Measurements from ENCODE around the gene CERS2. TPM values are rescaled to one million over a fixed set of nuclear protein-coding genes. Genes with fewer than 3 reads are reported as not detected.
"Not testable (repeated sequence)": the region's sequence is repeated elsewhere in the genome, so short reads cannot be mapped to it uniquely, and the experiment has no call there.

The CERS2 gene
- total RNA-seq, 4 donors from 2014 or later: 28.8 to 50.1 (median 41.3) TPM

DNA sequence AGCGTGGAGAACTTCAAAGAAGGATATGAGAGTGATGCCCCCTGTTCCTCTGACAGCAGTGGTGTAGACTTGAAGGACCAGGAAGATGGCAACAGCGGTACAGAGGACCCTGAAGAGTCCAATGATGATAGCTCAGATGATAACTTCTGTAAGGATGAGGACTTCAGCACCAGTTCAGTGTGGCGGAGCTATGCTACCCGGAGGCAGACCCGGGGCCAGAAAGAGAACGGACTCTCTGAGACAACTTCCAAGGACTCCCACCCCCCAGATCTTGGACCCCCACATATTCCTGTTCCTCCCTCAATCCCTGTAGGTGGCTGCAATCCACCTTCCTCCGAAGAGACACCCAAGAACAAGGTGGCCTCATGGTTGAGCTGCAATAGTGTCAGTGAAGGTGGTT, 14.0 kb downstream of the CERS2 start:
- no peak for TF ChIP-seq POLR2A (IDR thresholded peaks at IDR 0.05)
- no peak for TF ChIP-seq CTCF (IDR thresholded peaks at IDR 0.05)
- no peak for DNase-seq (ENCODE audit: low spot score in 2 of 2)
- 96 to 100% methylated on average over 3 to 7 of the region's 7 CpGs for WGBS, 2 donors
- no peak overlapping the region for H3K4me3 ChIP-seq (ENCODE audit: low read depth, poor library complexity, severe bottlenecking)
- intact Hi-C loops (cut with DNase I; ENCODE audit: low total_unique reads): no loop called here

DNA sequence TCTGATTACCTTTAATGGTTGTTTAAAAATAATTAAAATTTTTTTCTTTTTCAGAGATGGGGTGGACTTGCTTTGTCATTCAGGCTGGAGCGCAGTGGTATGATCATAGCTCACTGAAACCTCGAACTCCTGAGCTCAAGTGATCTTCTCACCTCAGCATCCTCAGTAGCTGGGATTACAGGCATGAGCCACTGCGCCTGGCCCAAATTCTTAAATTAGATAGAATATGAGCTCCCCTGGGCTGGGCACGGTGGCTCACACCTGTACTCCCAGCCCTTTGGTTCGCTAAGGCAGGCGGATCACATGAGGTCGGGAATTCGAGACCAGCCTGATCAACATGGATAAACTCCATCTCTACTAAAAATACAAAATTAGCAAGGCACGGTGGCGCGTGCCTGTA, 17.0 kb downstream of the CERS2 start:
- no peak overlapping the region for H3K4me3 ChIP-seq (ENCODE audit: low read depth, poor library complexity, severe bottlenecking)
- WGBS, 2 donors: 96 to 98% methylated on average over 11 of the region's 11 CpGs
- intact Hi-C loops (cut with DNase I; ENCODE audit: low total_unique reads): no loop called here
- no peak for TF ChIP-seq POLR2A (IDR thresholded peaks at IDR 0.05)
- TF ChIP-seq CTCF (IDR thresholded peaks at IDR 0.05): no peak
- peak in 1 of 2 donors; percentile 52 for DNase-seq (ENCODE audit: low spot score in 2 of 2)

DNA sequence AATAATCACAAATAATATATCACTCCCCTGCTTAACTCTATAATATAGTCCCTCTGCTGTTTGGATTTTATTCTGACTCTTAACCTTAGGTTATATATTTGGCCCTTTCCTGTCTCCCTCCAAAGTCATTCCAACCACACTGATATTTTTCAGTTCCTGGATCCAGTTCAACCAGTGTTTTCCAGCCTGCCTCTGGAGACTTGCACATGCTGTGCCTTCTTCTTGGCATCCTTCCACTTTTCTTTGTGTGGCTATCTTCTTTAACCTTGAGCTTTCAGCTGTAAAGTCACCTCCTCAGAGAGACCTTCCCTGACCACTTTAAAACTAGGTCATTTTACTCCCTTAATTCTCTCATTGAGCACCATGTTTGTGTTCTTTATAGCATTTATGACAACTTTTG, 19.4 kb downstream of the CERS2 start:
- intact Hi-C loops (cut with DNase I; ENCODE audit: low total_unique reads): no loop called here

GRCh38 chr1:150954708-150955107, 19.9 kb downstream of the CERS2 start:
- DNase-seq (ENCODE audit: low spot score in 2 of 2): peak in 1 of 2 donors; percentile 29
- 93 to 94% methylated on average over 3 of the region's 3 CpGs for WGBS, 2 donors
- no peak overlapping the region for H3K4me3 ChIP-seq (ENCODE audit: low read depth, poor library complexity, severe bottlenecking)
- TF ChIP-seq POLR2A (IDR thresholded peaks at IDR 0.05): no peak
- TF ChIP-seq CTCF (IDR thresholded peaks at IDR 0.05): no peak
- intact Hi-C loops (cut with DNase I; ENCODE audit: low total_unique reads): no loop called here

More for the DNA sequence above, 19.4 kb downstream of the CERS2 start:
- no peak for TF ChIP-seq POLR2A (IDR thresholded peaks at IDR 0.05)
- TF ChIP-seq CTCF (IDR thresholded peaks at IDR 0.05): no peak
- H3K4me3 ChIP-seq (ENCODE audit: low read depth, poor library complexity, severe bottlenecking): no peak overlapping the region
- no peak for DNase-seq (ENCODE audit: low spot score in 2 of 2)

DNA sequence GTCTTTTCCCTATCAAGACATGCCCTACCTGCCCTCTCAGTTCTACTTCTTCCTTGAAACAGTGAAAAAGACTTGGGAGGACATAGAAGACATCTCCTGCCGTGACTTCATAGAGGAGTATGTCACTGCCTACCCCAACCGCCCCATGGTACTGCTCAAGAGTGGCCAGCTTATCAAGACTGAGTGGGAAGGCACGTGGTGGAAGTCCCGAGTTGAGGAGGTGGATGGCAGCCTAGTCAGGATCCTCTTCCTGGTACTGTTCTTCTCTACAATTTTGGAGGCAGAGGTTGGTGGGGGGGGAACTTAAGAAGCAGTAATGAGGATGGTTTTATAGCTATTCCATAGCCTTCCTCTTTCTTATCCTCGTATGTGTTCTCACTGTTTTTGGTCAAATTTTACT, 29.8 kb downstream of the CERS2 start:
- WGBS, 2 donors: 85 to 89% methylated on average over 5 of the region's 5 CpGs
- no peak for TF ChIP-seq POLR2A (IDR thresholded peaks at IDR 0.05)
- TF ChIP-seq CTCF (IDR thresholded peaks at IDR 0.05): no peak
- DNase-seq (ENCODE audit: low spot score in 2 of 2): no peak
- no peak overlapping the region for H3K4me3 ChIP-seq (ENCODE audit: low read depth, poor library complexity, severe bottlenecking)
- intact Hi-C loops (cut with DNase I; ENCODE audit: low total_unique reads): no loop called here

DNA sequence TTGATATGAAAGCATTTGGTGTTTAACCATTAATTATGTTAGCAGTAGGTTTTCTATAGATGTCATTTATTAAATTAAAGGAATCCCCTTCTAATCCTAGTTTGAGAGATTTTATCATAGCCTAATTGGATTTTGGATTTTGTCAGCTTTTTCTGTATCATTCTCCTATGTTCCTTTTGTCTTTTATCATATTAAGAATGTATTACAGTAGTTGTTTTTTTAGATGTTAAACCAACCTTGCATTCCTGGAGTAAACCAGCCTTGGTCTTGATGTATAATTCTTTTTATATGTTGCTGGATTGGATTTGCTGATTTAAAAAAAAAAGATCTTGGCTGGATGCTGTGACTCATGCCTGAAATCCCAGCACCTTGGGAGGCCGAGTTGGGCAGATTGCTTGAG, 42.9 kb downstream of the CERS2 start:
- no peak for DNase-seq (ENCODE audit: low spot score in 2 of 2)
- WGBS, 2 donors: 100% methylated on average over 1 of the region's 1 CpG
- intact Hi-C loops (cut with DNase I; ENCODE audit: low total_unique reads): no loop called here
- TF ChIP-seq CTCF (IDR thresholded peaks at IDR 0.05) (no peak), POLR2A (IDR thresholded peaks at IDR 0.05) (no peak)
- H3K4me3 ChIP-seq (ENCODE audit: low read depth, poor library complexity, severe bottlenecking): no peak overlapping the region

- DNase-seq (ENCODE audit: low spot score in 2 of 2); intact Hi-C loops (cut with DNase I; ENCODE audit: low total_unique reads); H3K4me3 ChIP-seq (ENCODE audit: low read depth, poor library complexity, severe bottlenecking): not testable (repeated sequence)
- WGBS, 2 donors: 98 to 99% methylated on average over 6 of the region's 6 CpGs
Observed at GRCh38 chr1:150928775-150929174, 45.9 kb downstream of the CERS2 start.

All from lower leg skin (tissue), 4 donors.